Body of pancreas (tissue), 4 donors: Measurements from ENCODE around the gene NPAS1.

ENCODE experiments used
- CTCF ChIP-seq, 7 experiments: fragments of 450-650 bp in 4 of 7; fragments of 200-600 bp in 3 of 7; sonication (generic) in 3 of 7; IDR thresholded peaks; one replicate each; pipeline ENCODE4 v1.5.1; 2016 to 2019; ENCODE audit warnings: antibody characterized with exemption in 7 of 7
- POLR2A ChIP-seq, 3 donors: fragments of 450-650 bp; IDR thresholded peaks; one replicate each; pipeline ENCODE4 v1.6.1; 2016; ENCODE audit warnings: antibody characterized with exemption in 3 of 3, mild to moderate bottlenecking in 2 of 3

GRCh38 chr19:47072323-47072722, 52.7 kb downstream of the NPAS1 start:
- TF ChIP-seq CTCF (IDR thresholded peaks at IDR 0.05) = no peak
- TF ChIP-seq POLR2A (IDR thresholded peaks at IDR 0.05) = no peak
